GM04504 (cell line): ENCODE measurements around the gene DNAJC17.

Experiments used
- DNase-seq: peaks from one replicate; pipeline ENCODE4 v3.0.0-alpha.2; 2012; ENCODE audit warnings: low read depth

Gene DNAJC17

DNA sequence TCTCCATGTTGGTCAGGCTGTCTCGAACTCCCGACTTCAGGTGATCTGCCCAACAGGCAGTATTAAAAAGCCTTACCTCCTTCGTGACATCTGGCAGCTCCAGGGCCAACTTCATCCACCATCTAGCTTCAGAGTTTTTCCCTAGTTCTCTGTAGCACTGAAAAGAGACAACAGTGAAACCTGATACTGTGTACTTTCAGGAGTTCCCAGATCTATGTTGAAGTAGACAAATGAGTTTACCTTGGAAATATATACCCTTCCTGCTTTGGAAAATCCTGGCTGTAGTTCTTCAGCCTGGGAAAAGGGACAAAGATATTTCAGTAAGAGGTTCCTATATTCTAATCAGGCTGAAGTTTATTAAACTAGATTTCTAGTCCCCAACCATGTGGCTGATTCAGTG lies 70.2 kb downstream of the DNAJC17 start:
- no peak for DNase-seq

DNA sequence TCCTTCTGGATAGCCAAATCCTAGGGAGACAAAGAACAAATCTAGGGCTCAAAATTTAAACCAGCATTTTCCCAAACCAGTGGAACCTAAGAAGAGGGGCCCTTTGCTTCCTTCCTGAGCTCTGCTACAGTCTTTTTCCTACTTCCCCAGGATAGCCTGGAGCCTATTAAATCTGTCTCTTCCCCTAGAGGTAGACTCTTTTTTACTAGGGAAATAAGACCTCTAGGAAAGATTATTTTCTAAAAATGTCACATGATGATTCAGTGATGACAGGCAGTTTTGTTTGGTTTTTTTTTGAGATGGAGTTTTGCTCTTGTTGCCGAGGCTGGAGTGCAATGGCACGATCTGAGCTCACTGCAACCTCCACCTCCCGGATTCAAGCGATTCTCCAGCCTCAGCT lies 70.7 kb downstream of the DNAJC17 start:
- DNase-seq, result no peak

DNA sequence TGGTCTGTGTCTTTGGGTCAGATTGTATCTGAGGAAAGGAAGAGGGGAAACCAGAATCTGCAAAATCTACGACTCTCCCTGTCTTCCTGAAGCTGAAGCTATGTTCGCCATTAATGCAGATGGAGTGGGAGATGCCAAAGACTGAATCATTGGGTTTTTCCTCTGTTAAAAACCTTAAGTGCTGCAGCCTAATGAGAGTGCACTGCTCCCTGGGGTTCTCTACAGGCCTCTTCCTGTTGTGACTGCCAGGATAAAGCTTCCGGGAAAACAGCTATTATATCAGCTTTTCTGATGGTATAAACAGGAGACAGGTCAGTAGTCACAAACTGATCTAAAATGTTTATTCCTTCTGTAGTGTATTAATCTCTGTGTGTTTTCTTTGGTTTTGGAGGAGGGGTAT lies 76.2 kb downstream of the DNAJC17 start:
- no peak for DNase-seq

DNA sequence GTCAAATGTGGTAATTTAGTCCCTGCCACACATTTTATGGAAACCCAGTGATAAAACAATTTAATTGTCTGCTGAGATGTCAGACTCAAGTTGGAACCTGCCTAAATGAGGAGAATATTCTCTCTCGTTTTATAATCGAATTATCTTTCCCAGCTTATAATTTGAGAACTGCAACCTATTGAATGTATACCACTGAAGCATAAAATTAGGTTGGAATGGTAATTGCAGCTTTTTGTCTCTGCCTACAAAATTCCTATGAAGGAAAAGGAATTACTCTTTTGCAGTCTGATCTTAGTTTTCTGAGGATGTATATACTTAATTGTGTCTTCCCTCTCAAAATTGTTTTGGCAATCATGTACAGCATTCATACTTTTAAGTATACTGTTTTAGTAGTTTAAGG lies 83.4 kb downstream of the DNAJC17 start:
- DNase-seq, result no peak

DNA sequence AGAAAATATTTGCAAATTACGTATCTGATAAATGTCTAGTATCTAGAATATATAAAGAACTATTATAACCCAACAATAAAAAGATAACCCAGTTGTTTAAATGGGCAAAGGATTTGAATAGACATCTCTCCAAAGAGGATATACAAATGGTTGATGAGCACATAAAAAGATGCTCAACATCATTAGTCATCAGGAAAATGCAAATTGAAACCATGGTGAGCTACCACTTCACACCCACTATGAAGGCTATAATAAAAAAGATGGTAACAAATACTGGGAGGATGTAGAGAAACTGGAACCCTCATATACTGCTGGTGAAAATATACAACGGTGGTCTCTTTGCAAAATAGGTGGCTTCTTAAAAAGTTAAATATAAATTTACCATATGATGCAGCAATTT lies 84.3 kb downstream of the DNAJC17 start:
- peak; percentile 9 for DNase-seq

DNA sequence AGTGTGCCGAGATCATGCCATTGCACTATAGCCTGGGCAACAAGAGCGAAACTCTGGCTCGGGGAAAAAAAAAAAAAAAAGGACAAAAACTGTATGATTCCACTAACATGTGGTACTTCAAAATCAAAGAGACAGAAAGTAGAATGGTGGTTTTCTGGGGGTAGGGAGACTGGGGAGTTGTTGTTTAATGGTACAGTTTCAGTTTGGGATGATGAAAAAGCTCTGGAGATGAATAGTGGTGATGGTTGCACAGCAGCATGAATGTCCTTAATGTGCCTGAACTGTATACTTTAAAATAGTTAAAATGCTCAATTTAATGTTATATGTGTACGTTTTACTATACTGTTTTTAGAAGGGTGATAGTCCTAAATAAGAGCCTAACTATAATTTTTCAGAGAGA lies 84.9 kb downstream of the DNAJC17 start:
- DNase-seq, result no peak

DNA sequence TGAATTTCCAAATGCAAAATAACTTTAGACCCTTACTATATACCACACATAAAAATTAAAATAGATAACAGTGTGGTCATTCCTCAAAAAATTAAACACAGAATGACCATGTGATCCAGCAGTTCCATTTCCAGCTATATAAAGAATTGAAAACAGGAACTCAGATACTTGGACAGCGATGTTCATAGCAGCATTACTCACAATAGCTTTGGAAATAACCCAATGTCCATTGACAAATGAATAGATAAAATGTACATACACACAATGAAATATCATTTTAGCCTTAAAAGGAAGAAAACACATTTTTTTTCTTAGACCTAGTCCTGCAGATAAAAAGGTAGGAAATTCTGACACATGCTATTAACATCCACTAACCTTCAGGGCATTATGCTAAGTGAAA lies 85.6 kb downstream of the DNAJC17 start:
- no peak for DNase-seq

DNA sequence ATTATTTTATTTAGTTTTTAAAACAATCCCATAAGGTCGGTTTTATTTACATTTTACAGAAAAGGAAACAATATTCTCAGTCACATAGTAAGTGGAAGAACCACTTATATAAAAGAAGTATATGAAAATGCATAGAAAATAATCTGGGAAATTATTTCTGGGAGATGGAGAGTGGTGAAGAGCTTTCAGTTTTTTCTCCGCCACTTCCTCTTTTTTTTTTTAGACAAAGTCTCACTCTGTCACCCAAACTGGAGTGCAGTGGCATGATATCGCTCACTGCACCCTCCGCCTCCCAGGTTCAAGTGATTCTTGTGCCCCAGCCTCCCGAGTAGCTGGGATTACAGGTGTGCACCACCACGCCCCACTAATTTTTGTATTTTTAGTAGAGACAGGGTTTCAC lies 91.1 kb downstream of the DNAJC17 start:
- DNase-seq, result no peak
